SK-N-MC (cell line): ENCODE data around the gene GGTA1.

ENCODE experiments used
- EZH2 ChIP-seq: fragments of 200-600 bp; sonication (generic); IDR thresholded peaks from one replicate; pipeline ENCODE4 v1.6.1; 2017; ENCODE audit warnings: antibody characterized with exemption
- POLR2AphosphoS5 ChIP-seq: IDR thresholded peaks from 2 replicates; pipeline ENCODE4 v1.6.1; 2012; ENCODE audit warnings: mild to moderate bottlenecking, low read depth, low read length, borderline replicate concordance

DNA sequence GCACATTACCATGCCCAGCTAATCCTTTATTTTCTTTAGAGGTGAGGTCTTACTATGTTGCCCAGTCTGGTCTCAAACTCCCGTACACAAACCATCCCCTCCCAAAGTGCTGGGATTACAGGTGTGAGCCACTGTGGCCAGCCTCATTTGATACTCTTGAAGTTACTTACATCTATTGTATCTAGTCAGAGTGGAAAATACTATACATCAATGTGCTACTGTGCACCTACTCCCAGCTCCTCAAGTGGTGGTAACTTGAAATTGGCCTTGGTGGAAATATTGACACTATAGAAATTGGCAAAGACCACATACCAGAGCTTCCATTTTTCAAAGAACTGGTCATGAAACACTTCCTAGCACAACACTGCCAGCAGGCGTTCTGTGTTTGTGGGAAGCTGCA is 10.3 kb downstream of the GGTA1 start:
- TF ChIP-seq EZH2 (no peak), POLR2AphosphoS5 (no peak)
